MCF 10A (cell line): ENCODE measurements around the gene ABCB9. TPM values are rescaled to one million over a fixed set of nuclear protein-coding genes. Genes with fewer than 3 reads are reported as not detected.

ENCODE experiments used
- BruUV-seq: library from RNA; stranded (reverse); fragments of 400-500 nt; replicated peaks from 2 replicates; lab custom pipeline; 2021; lab: Mats Ljungman, UMichigan
- CTCF ChIA-PET: fragments of 300-600 bp; sonication (Branson Sonifier 250); formaldehyde crosslinking; extraction: SDS; loops from one replicate; lab custom pipeline; 2021; ENCODE audit warnings: antibody characterized with exemption, inconsistent platforms; lab: Yijun Ruan, JAX
- POLR2A ChIA-PET: fragments of 300-600, 350-650 bp; sonication (Branson Sonifier 250); formaldehyde crosslinking; extraction: SDS; loops from one replicate; lab custom pipeline; 2020; ENCODE audit warnings: antibody characterized with exemption, inconsistent platforms; lab: Yijun Ruan, JAX
- DNase-seq: peaks from one replicate; pipeline ENCODE4 v3.0.0-alpha.2; 2018; ENCODE audit not compliant: unreplicated experiment
- H3K27ac Mint-ChIP-seq: one replicate; pipeline ENCODE4 v1.8.0; 2022; ENCODE audit warnings: mild to moderate bottlenecking, low read depth, mixed read lengths; ENCODE audit not compliant: unreplicated experiment
- H3K27me3 Mint-ChIP-seq: one replicate; pipeline ENCODE4 v1.8.0; 2022; ENCODE audit warnings: mixed read lengths; ENCODE audit not compliant: insufficient read depth, unreplicated experiment
- H3K36me3 Mint-ChIP-seq: one replicate; pipeline ENCODE4 v1.8.0; 2022; ENCODE audit warnings: mild to moderate bottlenecking, moderate library complexity, mixed read lengths; ENCODE audit not compliant: insufficient read depth, unreplicated experiment
- H3K4me1 Mint-ChIP-seq: one replicate; pipeline ENCODE4 v1.8.0; 2022; ENCODE audit warnings: mixed read lengths; ENCODE audit not compliant: insufficient read depth, unreplicated experiment
- H3K4me3 Mint-ChIP-seq: one replicate; pipeline ENCODE4 v1.8.0; 2022; ENCODE audit warnings: mild to moderate bottlenecking, moderate library complexity, mixed read lengths; ENCODE audit not compliant: unreplicated experiment
- H3K9me3 Mint-ChIP-seq: one replicate; pipeline ENCODE4 v1.8.0; 2022; ENCODE audit warnings: mixed read lengths; ENCODE audit not compliant: unreplicated experiment
- CTCF ChIP-seq: fragments of 200-600 bp; IDR thresholded peaks from one replicate; pipeline ENCODE4 v1.8.0; 2022; ENCODE audit warnings: antibody characterized with exemption, mild to moderate bottlenecking; ENCODE audit not compliant: unreplicated experiment
- intact Hi-C: fragments of 100-400 bp; cut with micrococcal nuclease; formaldehyde crosslinking; loops from 2 replicates; pipeline ENCODE4 v1.14.1; 2022
- total RNA-seq: library from RNA; stranded (reverse); gene quantifications from 2 replicates; pipeline ENCODE4 v1.2.3, GENCODE V29; 2022

Gene ABCB9
- total RNA-seq, 1 experiment from 2014 or later, result 1.6 TPM

GRCh38 chr12:122977153-122977552, 10.9 kb upstream of the ABCB9 start:
- POLR2A ChIA-PET, result interaction anchor here (0.8 to 3.9 kb wide), 3 partner anchors 11 to 255 kb away, joined by 3 to 45 read pairs (median 26); partner anchors contain the start of genes ABCB9, MPHOSPH9 and MTRFR
- H3K4me3 Mint-ChIP-seq, result peak overlapping the region; percentile 94

GRCh38 chr12:122976648-122976975, 10.3 kb upstream of the ABCB9 start:
- Mint-ChIP-seq H3K4me3 (peak overlapping the region; percentile 94), H3K4me1 (peaks cover 5% of the 10 kb centered on the region), H3K27ac (peak overlapping the region; percentile 95), H3K9me3 (no peaks in the 10 kb centered on the region), H3K36me3 (peaks cover 25% of the 10 kb centered on the region), H3K27me3 (no peaks in the 10 kb centered on the region)
- CTCF ChIA-PET, result interaction anchor here (0.6 kb wide), 1 partner anchor 1069 kb away, joined by 3 read pairs; no protein-coding TSS in a partner anchor
- POLR2A ChIA-PET, result interaction anchor here (0.8 to 3.9 kb wide), 3 partner anchors 10 to 256 kb away, joined by 3 to 45 read pairs (median 26); partner anchors contain the start of genes ABCB9, MPHOSPH9 and MTRFR
- no TSS peak for BruUV-seq
- DNase-seq, result no peak
- TF ChIP-seq CTCF, result no peak
- intact Hi-C loops, result no loop called here

More at GRCh38 chr12:122977153-122977552, 10.9 kb upstream of the ABCB9 start:
- intact Hi-C loops, result no loop called here
- Mint-ChIP-seq H3K27me3 (no peaks in the 10 kb centered on the region), H3K27ac (peak overlapping the region; percentile 95), H3K9me3 (no peaks in the 10 kb centered on the region), H3K36me3 (peaks cover 27% of the 10 kb centered on the region), H3K4me1 (peaks cover 5% of the 10 kb centered on the region)
- BruUV-seq, result no TSS peak
- no peak for DNase-seq
- TF ChIP-seq CTCF, result no peak
- CTCF ChIA-PET, result no interaction called here

- no peaks in the 10 kb centered on the region for H3K27me3 Mint-ChIP-seq
- ChIA-PET POLR2A (interaction anchor here (0.6 to 3.9 kb wide), 17 partner anchors 9 to 1934 kb away, joined by 3 to 45 read pairs (median 6); partner anchors contain the start of genes ABCB9, MPHOSPH9, MTRFR and VPS37B), CTCF (interaction anchor here (0.6 to 2.1 kb wide), 5 partner anchors 21 to 1068 kb away, joined by 3 to 8 read pairs (median 3); no protein-coding TSS in a partner anchor)
- peaks cover 19% of the 10 kb centered on the region for H3K36me3 Mint-ChIP-seq
- peak overlapping the region; percentile 95 for H3K27ac Mint-ChIP-seq
- peak overlapping the region; percentile 94 for H3K4me3 Mint-ChIP-seq
- no peaks in the 10 kb centered on the region for H3K9me3 Mint-ChIP-seq
- H3K4me1 Mint-ChIP-seq, result peaks cover 5% of the 10 kb centered on the region
- intact Hi-C loops, result no loop called here
- no peak for DNase-seq
- no TSS peak for BruUV-seq
- TF ChIP-seq CTCF, result no peak
These were observed 9.8 kb upstream of the ABCB9 start for GRCh38 chr12:122975790-122976647.
